Urinary bladder (tissue), 4 donors: ENCODE measurements around the gene TRNT1. TPM values are rescaled to one million over a fixed set of nuclear protein-coding genes. Genes with fewer than 3 reads are reported as not detected.
A peak's percentile ranks its signal among the peaks of the same experiment; 100 is the strongest.

Experiments used
- DNase-seq: peaks from one replicate; pipeline ENCODE4 v3.0.0-alpha.2; 2015; ENCODE audit errors: extremely low spot score
- H3K27ac ChIP-seq: one replicate; pipeline ENCODE4 v1.5.1; 2013; ENCODE audit warnings: low read depth, mild to moderate bottlenecking, moderate library complexity
- H3K36me3 ChIP-seq: one replicate; pipeline ENCODE4 v1.6.1; 2013; ENCODE audit warnings: mild to moderate bottlenecking, moderate library complexity; ENCODE audit not compliant: insufficient read depth
- H3K4me1 ChIP-seq: one replicate; pipeline ENCODE4 v1.6.1; 2013; ENCODE audit warnings: mild to moderate bottlenecking, moderate library complexity; ENCODE audit not compliant: insufficient read depth
- H3K4me3 ChIP-seq: one replicate; pipeline ENCODE4 v1.5.1; 2013; ENCODE audit warnings: low read depth, low read length
- WGBS: extraction: QIAGEN DNeasy Blood & Tissue Kit; methylation state at CpG from one replicate; pipeline ENCODE4 v1.1.7; 2013; 5-methylcytosine and 5-hydroxymethylcytosine counted together
- polyA plus RNA-seq: library from polyadenylated mRNA; stranded (reverse); fragments of 200-250 nt; gene quantifications from one replicate; pipeline ENCODE4 v1.2.3, GENCODE V29; 2013
- total RNA-seq: library from RNA; depleted of rRNA; stranded (reverse); fragments of >200 nt; gene quantifications from one replicate; pipeline ENCODE4 v1.2.3, GENCODE V29; 2014
- donor health status: healthy with polysubstance abuse.
- donor health status: healthy.

The TRNT1 gene
- total and polyA plus RNA-seq, 2 donors = 11.4 to 51.4 TPM

- H3K4me3 ChIP-seq = no peak overlapping the region
- peaks cover 5% of the 10 kb centered on the region for H3K36me3 ChIP-seq
- no peaks in the 10 kb centered on the region for H3K4me1 ChIP-seq
- no peak for DNase-seq
- H3K27ac ChIP-seq = peak overlapping the region; percentile 41
- WGBS = 64% methylated on average over 1 of the region's 1 CpG
Observed at GRCh38 chr3:3172627-3173026, 45.9 kb downstream of the TRNT1 start.

- Histone ChIP-seq H3K4me1 (peaks cover 2% of the 10 kb centered on the region), H3K27ac (no peak overlapping the region), H3K4me3 (peak overlapping the region; percentile 84), H3K36me3 (no peaks in the 10 kb centered on the region)
- DNase-seq = no peak
- 52% methylated on average over 10 of the region's 10 CpGs for WGBS
Observed at GRCh38 chr3:3177861-3178497, 51.2 kb downstream of the TRNT1 start.

- Histone ChIP-seq H3K27ac (no peak overlapping the region), H3K4me1 (peaks cover 2% of the 10 kb centered on the region), H3K4me3 (peak overlapping the region; percentile 84), H3K36me3 (no peaks in the 10 kb centered on the region)
- WGBS = 21% methylated on average over 16 of the region's 16 CpGs
- no peak for DNase-seq
Observed at GRCh38 chr3:3178498-3179328, 52.0 kb downstream of the TRNT1 start.

- Histone ChIP-seq H3K4me1 (peaks cover 2% of the 10 kb centered on the region), H3K4me3 (peak within 1 kb of the TSS; percentile 84), H3K27ac (peak within 1 kb of the TSS; percentile 26), H3K36me3 (no peaks in the 10 kb centered on the region)
- WGBS = under 1% methylated on average over 56 of the region's 56 CpGs
- peak; percentile 54 for DNase-seq
Observed at GRCh38 chr3:3179407-3180094, 52.8 kb downstream of the TRNT1 start, which contains the start of gene CRBN. CRBN (minus strand) TSS chr3:3179691; CDS start chr3:3179687, 4 bp downstream.

- Histone ChIP-seq H3K36me3 (no peaks in the 10 kb centered on the region), H3K4me1 (peaks cover 2% of the 10 kb centered on the region), H3K27ac (no peak overlapping the region), H3K4me3 (no peak overlapping the region)
- no peak for DNase-seq
- 79% methylated on average over 9 of the region's 9 CpGs for WGBS
Observed at GRCh38 chr3:3180456-3180855, 53.7 kb downstream of the TRNT1 start.

GRCh38 chr3:3184876-3185275, 58.1 kb downstream of the TRNT1 start:
- Histone ChIP-seq H3K4me3 (no peak overlapping the region), H3K27ac (no peak overlapping the region), H3K4me1 (peaks cover under 1% of the 10 kb centered on the region), H3K36me3 (no peaks in the 10 kb centered on the region)
- no peak for DNase-seq
- 61% methylated on average over 2 of the region's 2 CpGs for WGBS

GRCh38 chr3:3189102-3189727, 62.5 kb downstream of the TRNT1 start:
- no peak overlapping the region for H3K27ac ChIP-seq
- no peaks in the 10 kb centered on the region for H3K36me3 ChIP-seq
- no peak overlapping the region for H3K4me3 ChIP-seq
- no peak for DNase-seq
- H3K4me1 ChIP-seq = no peaks in the 10 kb centered on the region
- WGBS = 29% methylated on average over 1 of the region's 1 CpG

GRCh38 chr3:3189961-3190360, 63.2 kb downstream of the TRNT1 start:
- Histone ChIP-seq H3K4me3 (no peak overlapping the region), H3K27ac (no peak overlapping the region), H3K36me3 (no peaks in the 10 kb centered on the region), H3K4me1 (no peaks in the 10 kb centered on the region)
- no peak for DNase-seq
- WGBS = 59% methylated on average over 1 of the region's 1 CpG

- H3K27ac ChIP-seq = no peak overlapping the region
- H3K4me3 ChIP-seq = no peak overlapping the region
- DNase-seq = no peak
- H3K4me1 ChIP-seq = no peaks in the 10 kb centered on the region
- 27% methylated on average over 4 of the region's 4 CpGs for WGBS
- H3K36me3 ChIP-seq = no peaks in the 10 kb centered on the region
Observed at GRCh38 chr3:3191675-3192285, 65.0 kb downstream of the TRNT1 start.

GRCh38 chr3:3192286-3192675, 65.5 kb downstream of the TRNT1 start:
- WGBS = 42% methylated on average over 2 of the region's 2 CpGs
- no peak for DNase-seq
- Histone ChIP-seq H3K36me3 (no peaks in the 10 kb centered on the region), H3K27ac (no peak overlapping the region), H3K4me1 (no peaks in the 10 kb centered on the region), H3K4me3 (no peak overlapping the region)

GRCh38 chr3:3194861-3195260, 68.1 kb downstream of the TRNT1 start:
- H3K4me1 ChIP-seq = no peaks in the 10 kb centered on the region
- no peak for DNase-seq
- no peaks in the 10 kb centered on the region for H3K36me3 ChIP-seq
- no peak overlapping the region for H3K27ac ChIP-seq
- no peak overlapping the region for H3K4me3 ChIP-seq

- WGBS = 53% methylated on average over 6 of the region's 6 CpGs
- no peak for DNase-seq
- Histone ChIP-seq H3K36me3 (no peaks in the 10 kb centered on the region), H3K27ac (no peak overlapping the region), H3K4me1 (no peaks in the 10 kb centered on the region), H3K4me3 (no peak overlapping the region)
Observed at GRCh38 chr3:3196148-3196861, 69.6 kb downstream of the TRNT1 start.
